ENCODE results near the gene UNC13A.

UNC13A gene

GRCh38 chr19:17624314-17624991 is 63.7 kb downstream of the UNC13A start:
- DNase-seq = no peak

GRCh38 chr19:17623224-17623935 is 64.8 kb downstream of the UNC13A start:
- no peak for DNase-seq

GRCh38 chr19:17620696-17621095 is 67.5 kb downstream of the UNC13A start:
- no peak for DNase-seq

GRCh38 chr19:17618936-17619335 is 69.2 kb downstream of the UNC13A start:
- no peak for DNase-seq

- no peak for DNase-seq
These were observed 69.8 kb downstream of the UNC13A start for GRCh38 chr19:17618281-17618903.

GRCh38 chr19:17617807-17618192 is 70.4 kb downstream of the UNC13A start:
- no peak for DNase-seq

GRCh38 chr19:17616961-17617806 is 71.0 kb downstream of the UNC13A start:
- DNase-seq = no peak

GRCh38 chr19:17616686-17616960 is 71.5 kb downstream of the UNC13A start:
- DNase-seq = no peak

- DNase-seq = no peak
These were observed 72.1 kb downstream of the UNC13A start for GRCh38 chr19:17615889-17616685.

GRCh38 chr19:17614476-17614875 is 73.7 kb downstream of the UNC13A start:
- no peak for DNase-seq

- no peak for DNase-seq
These were observed 76.5 kb downstream of the UNC13A start for GRCh38 chr19:17611462-17612244.

GRCh38 chr19:17610384-17610783 is 77.8 kb downstream of the UNC13A start:
- DNase-seq = no peak

GRCh38 chr19:17607936-17608335 is 80.2 kb downstream of the UNC13A start:
- no peak for DNase-seq

GRCh38 chr19:17606590-17607185 is 81.5 kb downstream of the UNC13A start:
- DNase-seq = no peak

- DNase-seq = peak; percentile 17
These were observed 82.2 kb downstream of the UNC13A start for GRCh38 chr19:17605761-17606589.

- no peak for DNase-seq
These were observed 83.0 kb downstream of the UNC13A start for GRCh38 chr19:17605117-17605516.

- DNase-seq = no peak
These were observed 83.7 kb downstream of the UNC13A start for GRCh38 chr19:17604372-17605025.

- no peak for DNase-seq
These were observed 85.2 kb downstream of the UNC13A start for GRCh38 chr19:17602872-17603510.

GRCh38 chr19:17602217-17602616 is 85.9 kb downstream of the UNC13A start:
- no peak for DNase-seq
